B cell (primary cell): ENCODE measurements around the gene NUDT16L1.

Source experiments
- EZH2 ChIP-seq: IDR thresholded peaks from 2 replicates; pipeline ENCODE4 v1.6.1; 2012; ENCODE audit warnings: borderline replicate concordance, low read depth, mild to moderate bottlenecking, moderate library complexity, low read length; ENCODE audit not compliant: insufficient read depth, poor library complexity, severe bottlenecking
- TF ChIP-seq, protein P1 (sequence below): fragments of 200-600 bp; IDR thresholded peaks from one replicate; pipeline ENCODE4 v1.8.0; 2022; ENCODE audit warnings: antibody characterized with exemption, mild to moderate bottlenecking

DNA sequence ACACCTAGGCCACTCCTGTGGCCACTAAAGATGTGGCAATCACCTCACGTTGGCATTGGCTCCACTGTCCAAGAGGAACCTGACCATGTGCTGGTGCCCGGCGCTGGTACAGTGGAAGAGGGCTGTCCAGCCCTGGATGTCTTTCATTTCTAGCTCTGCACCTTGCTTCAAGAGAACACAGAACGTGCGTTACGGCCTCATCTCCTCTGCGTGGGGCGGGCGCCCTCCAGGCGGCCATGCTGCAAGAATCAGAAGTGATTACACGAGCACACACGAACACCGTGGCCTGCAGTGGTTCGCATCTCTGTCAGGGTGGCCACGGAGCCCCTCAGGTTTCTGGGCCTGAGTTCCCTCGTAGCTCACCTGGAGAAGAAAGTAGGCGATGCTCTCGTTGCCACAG lies 33.3 kb downstream of the NUDT16L1 start:
- TF ChIP-seq, protein P1, sequence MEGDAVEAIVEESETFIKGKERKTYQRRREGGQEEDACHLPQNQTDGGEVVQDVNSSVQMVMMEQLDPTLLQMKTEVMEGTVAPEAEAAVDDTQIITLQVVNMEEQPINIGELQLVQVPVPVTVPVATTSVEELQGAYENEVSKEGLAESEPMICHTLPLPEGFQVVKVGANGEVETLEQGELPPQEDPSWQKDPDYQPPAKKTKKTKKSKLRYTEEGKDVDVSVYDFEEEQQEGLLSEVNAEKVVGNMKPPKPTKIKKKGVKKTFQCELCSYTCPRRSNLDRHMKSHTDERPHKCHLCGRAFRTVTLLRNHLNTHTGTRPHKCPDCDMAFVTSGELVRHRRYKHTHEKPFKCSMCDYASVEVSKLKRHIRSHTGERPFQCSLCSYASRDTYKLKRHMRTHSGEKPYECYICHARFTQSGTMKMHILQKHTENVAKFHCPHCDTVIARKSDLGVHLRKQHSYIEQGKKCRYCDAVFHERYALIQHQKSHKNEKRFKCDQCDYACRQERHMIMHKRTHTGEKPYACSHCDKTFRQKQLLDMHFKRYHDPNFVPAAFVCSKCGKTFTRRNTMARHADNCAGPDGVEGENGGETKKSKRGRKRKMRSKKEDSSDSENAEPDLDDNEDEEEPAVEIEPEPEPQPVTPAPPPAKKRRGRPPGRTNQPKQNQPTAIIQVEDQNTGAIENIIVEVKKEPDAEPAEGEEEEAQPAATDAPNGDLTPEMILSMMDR = no peak
- TF ChIP-seq EZH2 = no peak
